Liver (tissue), 9 donors: ENCODE results near the gene CDH26. TPM values are rescaled to one million over a fixed set of nuclear protein-coding genes. Genes with fewer than 3 reads are reported as not detected.

Experiments
- DNase-seq: peaks from one replicate; pipeline ENCODE4 v3.0.0-alpha.2; 2017; ENCODE audit warnings: low spot score
- H3K27ac ChIP-seq, 2 donors: one replicate each; pipeline ENCODE4 v1.7.0; 2013; ENCODE audit warnings: inconsistent platforms in 2 of 2, low read length in 2 of 2, control low read depth in 1 of 2, low read depth in 1 of 2, mild to moderate bottlenecking in 1 of 2
- H3K27me3 ChIP-seq, 4 donors: one replicate each; pipeline versions ENCODE4 v1.6.1 to v1.7.0; 2013; ENCODE audit warnings: low read length in 3 of 4, inconsistent platforms in 1 of 4, mild to moderate bottlenecking in 1 of 4, moderate library complexity in 1 of 4; ENCODE audit not compliant: control insufficient read depth in 4 of 4, insufficient read depth in 4 of 4
- H3K36me3 ChIP-seq, 4 donors: one replicate each; pipeline versions ENCODE4 v1.6.1 to v1.7.0; 2013; ENCODE audit warnings: low read length in 3 of 4, mild to moderate bottlenecking in 3 of 4, low read depth in 1 of 4, moderate library complexity in 1 of 4; ENCODE audit not compliant: control insufficient read depth in 4 of 4, insufficient read depth in 3 of 4
- H3K4me1 ChIP-seq, 4 donors: one replicate each; pipeline versions ENCODE4 v1.6.1 to v1.7.0; 2013; ENCODE audit warnings: low read length in 3 of 4, mild to moderate bottlenecking in 3 of 4, moderate library complexity in 1 of 4; ENCODE audit not compliant: control insufficient read depth in 4 of 4, insufficient read depth in 4 of 4
- H3K4me3 ChIP-seq, 3 donors: one replicate each; pipeline versions ENCODE4 v1.6.1 to v1.7.0; 2013; ENCODE audit warnings: low read length in 3 of 3, control low read depth in 1 of 3, low read depth in 1 of 3, mild to moderate bottlenecking in 1 of 3
- H3K9ac ChIP-seq, 2 donors: one replicate each; pipeline ENCODE4 v1.7.0; 2013; ENCODE audit warnings: low read length in 2 of 2, mild to moderate bottlenecking in 2 of 2, moderate library complexity in 2 of 2, control low read depth in 1 of 2, low read depth in 1 of 2
- H3K9me3 ChIP-seq, 4 donors: one replicate each; pipeline versions ENCODE4 v1.6.1 to v1.7.0; 2013; ENCODE audit warnings: low read length in 3 of 4; ENCODE audit not compliant: control insufficient read depth in 4 of 4
- ATF3 ChIP-seq: IDR thresholded peaks from 2 replicates; pipeline ENCODE4 v1.6.1; 2016; ENCODE audit warnings: antibody characterized with exemption
- CTCF ChIP-seq: fragments of 150-350 bp; IDR thresholded peaks from 2 replicates; pipeline ENCODE4 v1.5.1; 2017; ENCODE audit warnings: improper control_type of control experiment, low read depth, low read length; ENCODE audit not compliant: missing input control
- EGR1 ChIP-seq, 2 donors: IDR thresholded peaks; 2 replicates each; pipeline ENCODE4 v1.6.1; 2016 to 2018; ENCODE audit warnings: antibody characterized with exemption in 2 of 2, low read depth in 2 of 2
- FOXA2 ChIP-seq: IDR thresholded peaks from 2 replicates; pipeline ENCODE4 v1.6.1; 2016; ENCODE audit warnings: antibody characterized with exemption
- GABPA ChIP-seq, 2 donors: IDR thresholded peaks in 1 of 2; conservative IDR thresholded peaks in 1 of 2; 2 replicates each; pipeline ENCODE4 v1.6.1; 2016; ENCODE audit warnings: antibody characterized with exemption in 2 of 2, mild to moderate bottlenecking in 1 of 2, moderate library complexity in 1 of 2
- HNF4G ChIP-seq: IDR thresholded peaks from 2 replicates; pipeline ENCODE4 v1.6.1; 2016; ENCODE audit warnings: antibody characterized with exemption
- JUND ChIP-seq, 2 donors: IDR thresholded peaks; 2 replicates each; pipeline ENCODE4 v1.6.1; 2016; ENCODE audit warnings: antibody characterized with exemption in 2 of 2
- NR2F2 ChIP-seq: IDR thresholded peaks from 2 replicates; pipeline ENCODE4 v1.6.1; 2016; ENCODE audit warnings: antibody characterized with exemption
- RAD21 ChIP-seq, 2 donors: IDR thresholded peaks; 2 replicates each; pipeline ENCODE4 v1.6.1; 2016; ENCODE audit warnings: antibody characterized with exemption in 2 of 2, mild to moderate bottlenecking in 2 of 2
- REST ChIP-seq: IDR thresholded peaks from 2 replicates; pipeline ENCODE4 v1.6.1; 2016; ENCODE audit warnings: antibody characterized with exemption, mild to moderate bottlenecking
- RXRA ChIP-seq, 2 donors: IDR thresholded peaks; 2 replicates each; pipeline ENCODE4 v1.6.1; 2017 to 2018; ENCODE audit warnings: antibody characterized with exemption in 2 of 2, mild to moderate bottlenecking in 1 of 2
- SP1 ChIP-seq: IDR thresholded peaks from 2 replicates; pipeline ENCODE4 v1.6.1; 2018; ENCODE audit warnings: antibody characterized with exemption, mild to moderate bottlenecking
- WGBS: extraction: QIAGEN DNeasy Blood & Tissue Kit; methylation state at CpG from one replicate; pipeline ENCODE4 v1.1.7; 2013; 5-methylcytosine and 5-hydroxymethylcytosine counted together
- polyA plus RNA-seq, 2 donors: library from polyadenylated mRNA; stranded (reverse) in 1 of 2; unstranded in 1 of 2; fragments of 200-250 nt in 1 of 2; fragments of >200 nt in 1 of 2; fragmentation: Nextera tagmentation in 1 of 2; extraction: Ambion mirVana in 1 of 2; gene quantifications; one replicate each; pipeline versions ENCODE4 v1.2.1 to v1.2.3, GENCODE V29; 2013 to 2015
- total RNA-seq, 2 donors: library from RNA; depleted of rRNA; stranded (reverse); fragments of >200 nt; gene quantifications; one replicate each; pipeline ENCODE4 v1.2.3, GENCODE V29; 2014
- donor health status: healthy.
- donor health status: healthy.
- donor health status: healthy.
- donor health status: healthy.
- donor health status: healthy.

The CDH26 gene
- total and polyA plus RNA-seq, 4 donors = 0.03 to 0.70 (median 0.43) TPM

GRCh38 chr20:60046860-60047259, 88.6 kb downstream of the CDH26 start (continued):
- TF ChIP-seq REST = no peak
- no peak for TF ChIP-seq EGR1 (IDR thresholded peaks at IDR 0.05; ENCODE audit: low read depth in 2 of 2)

GRCh38 chr20:60048634-60049521, 90.7 kb downstream of the CDH26 start:
- Histone ChIP-seq H3K4me1 (no peaks in the 10 kb centered on the region), H3K9me3 (no peaks in the 10 kb centered on the region), H3K27me3 (peaks cover 0 to 15% (median 2%) of the 10 kb centered on the region in 4 donors), H3K9ac (no peak overlapping the region), H3K36me3 (no peaks in the 10 kb centered on the region), H3K4me3 (no peak overlapping the region), H3K27ac (no peak overlapping the region)
- no peak for TF ChIP-seq JUND (IDR thresholded peaks at IDR 0.05)
- TF ChIP-seq RXRA (IDR thresholded peaks at IDR 0.05) = no peak
- TF ChIP-seq REST = no peak
- TF ChIP-seq NR2F2 = no peak
- TF ChIP-seq HNF4G = no peak
- TF ChIP-seq RAD21 (IDR thresholded peaks at IDR 0.05) = no peak
- TF ChIP-seq SP1 = no peak
- no peak for TF ChIP-seq ATF3
- no peak for TF ChIP-seq EGR1 (IDR thresholded peaks at IDR 0.05; ENCODE audit: low read depth in 2 of 2)
- TF ChIP-seq FOXA2 = no peak
- no peak for TF ChIP-seq GABPA (IDR thresholded peaks at IDR 0.05 in 1 of 2, conservative IDR thresholded peaks at IDR 0.05 in 1 of 2)
- TF ChIP-seq CTCF = no peak
- 88% methylated on average over 11 of the region's 11 CpGs for WGBS
- DNase-seq = no peak
